Panc1 (cell line): ENCODE results near the gene MRPS2.
"Not testable (repeated sequence)": the region's sequence is repeated elsewhere in the genome, so short reads cannot be mapped to it uniquely, and the experiment has no call there.

Experiments
- CTCF ChIP-seq: fragments of 450-650 bp; IDR thresholded peaks from 2 replicates; pipeline ENCODE4 v1.5.1; 2017; ENCODE audit warnings: mild to moderate bottlenecking
- REST ChIP-seq, 2 experiments: IDR thresholded peaks; 2 replicates each; pipeline ENCODE4 v1.6.1; 2011 to 2012; ENCODE audit warnings: low read depth in 2 of 2, control low read depth in 1 of 2, low read length in 1 of 2, mild to moderate bottlenecking in 1 of 2, moderate library complexity in 1 of 2; ENCODE audit not compliant: insufficient read depth in 1 of 2
- SIN3A ChIP-seq: IDR thresholded peaks from 2 replicates; pipeline ENCODE4 v1.6.1; 2012; ENCODE audit warnings: low read depth, mild to moderate bottlenecking, low read length, moderate library complexity, borderline replicate concordance; ENCODE audit not compliant: insufficient read depth

GRCh38 chr9:135545646-135546176, 45.2 kb downstream of the MRPS2 start, which contains the start of gene OBP2A:
- not testable (repeated sequence) for TF ChIP-seq CTCF; SIN3A; REST (IDR thresholded peaks at IDR 0.05; ENCODE audit: insufficient read depth in 1 of 2, low read depth in 2 of 2, low read length in 1 of 2)
